Stimulated activated naive B cell treated with anti-CD40 and anti-IgM and Interleukin-4, amounts not matched to agents 10 μg/mL and 1 μg/mL and 100 μg/mL, for 72 hours (primary cell): ENCODE measurements around the gene NOL6.
A peak's percentile ranks its signal among the peaks of the same experiment; 100 is the strongest.

Source experiments
- ATAC-seq, 2 donors: fragments of 150-1000 bp; cut with Tn5 transposase; replicated peaks; 2 replicates each; pipeline ENCODE4 v1.10.0; 2021; ENCODE audit warnings: moderate library complexity in 1 of 2
- DNase-seq: peaks from one replicate; pipeline ENCODE4 v3.0.0; 2021
- H3K27ac Mint-ChIP-seq: one replicate; pipeline ENCODE4 v1.8.0; 2022; ENCODE audit warnings: mild to moderate bottlenecking, mixed read lengths
- H3K27me3 Mint-ChIP-seq, 2 donors: one replicate each; pipeline ENCODE4 v1.8.0; 2022; ENCODE audit warnings: mixed read lengths in 2 of 2
- H3K36me3 Mint-ChIP-seq, 2 donors: one replicate each; pipeline ENCODE4 v1.8.0; 2022; ENCODE audit warnings: mixed read lengths in 2 of 2, mild to moderate bottlenecking in 1 of 2
- H3K4me1 Mint-ChIP-seq, 2 donors: one replicate each; pipeline ENCODE4 v1.8.0; 2022; ENCODE audit warnings: mixed read lengths in 2 of 2, mild to moderate bottlenecking in 1 of 2
- H3K4me3 Mint-ChIP-seq, 2 donors: one replicate each; pipeline ENCODE4 v1.8.0; 2022; ENCODE audit warnings: mild to moderate bottlenecking in 2 of 2, mixed read lengths in 2 of 2, moderate library complexity in 1 of 2
- H3K9me3 Mint-ChIP-seq, 2 donors: one replicate each; pipeline ENCODE4 v1.8.0; 2022; ENCODE audit warnings: mixed read lengths in 2 of 2, mild to moderate bottlenecking in 1 of 2

Gene NOL6

GRCh38 chr9:33419708-33420303 lies 53.9 kb downstream of the NOL6 start:
- no peak overlapping the region for H3K4me3 Mint-ChIP-seq
- ATAC-seq = no peak
- peaks cover 27 to 28% of the 10 kb centered on the region in 2 donors for H3K27me3 Mint-ChIP-seq
- H3K36me3 Mint-ChIP-seq = no peaks in the 10 kb centered on the region
- H3K9me3 Mint-ChIP-seq = no peaks in the 10 kb centered on the region
- DNase-seq = no peak
- no peak overlapping the region for H3K27ac Mint-ChIP-seq
- H3K4me1 Mint-ChIP-seq = peaks cover 4 to 6% of the 10 kb centered on the region in 2 donors

- H3K9me3 Mint-ChIP-seq = no peaks in the 10 kb centered on the region
- H3K4me1 Mint-ChIP-seq = peaks cover 4 to 6% of the 10 kb centered on the region in 2 donors
- no peak overlapping the region for H3K4me3 Mint-ChIP-seq
- peaks cover 27 to 28% of the 10 kb centered on the region in 2 donors for H3K27me3 Mint-ChIP-seq
- no peaks in the 10 kb centered on the region for H3K36me3 Mint-ChIP-seq
- DNase-seq = no peak
- H3K27ac Mint-ChIP-seq = no peak overlapping the region
- ATAC-seq = no peak
These were observed 55.6 kb downstream of the NOL6 start for GRCh38 chr9:33418090-33418489.

- peaks cover 4 to 6% of the 10 kb centered on the region in 2 donors for H3K4me1 Mint-ChIP-seq
- no peaks in the 10 kb centered on the region for H3K36me3 Mint-ChIP-seq
- DNase-seq (no peak), ATAC-seq (no peak)
- H3K4me3 Mint-ChIP-seq = no peak overlapping the region
- peaks cover 27 to 28% of the 10 kb centered on the region in 2 donors for H3K27me3 Mint-ChIP-seq
- no peak overlapping the region for H3K27ac Mint-ChIP-seq
- no peaks in the 10 kb centered on the region for H3K9me3 Mint-ChIP-seq
These were observed 56.7 kb downstream of the NOL6 start for GRCh38 chr9:33416996-33417395.

- Mint-ChIP-seq H3K4me3 (no peak overlapping the region), H3K36me3 (no peaks in the 10 kb centered on the region), H3K27me3 (peaks cover 28 to 32% of the 10 kb centered on the region in 2 donors), H3K9me3 (no peaks in the 10 kb centered on the region), H3K27ac (no peak overlapping the region), H3K4me1 (peaks cover 4 to 6% of the 10 kb centered on the region in 2 donors)
- ATAC-seq = peak; percentile 74 to 86
- peak; percentile 13 for DNase-seq
These were observed 58.2 kb downstream of the NOL6 start for GRCh38 chr9:33415501-33416038.

- no peaks in the 10 kb centered on the region for H3K9me3 Mint-ChIP-seq
- ATAC-seq = no peak
- H3K27ac Mint-ChIP-seq = no peak overlapping the region
- no peaks in the 10 kb centered on the region for H3K36me3 Mint-ChIP-seq
- peaks cover 26 to 28% of the 10 kb centered on the region in 2 donors for H3K27me3 Mint-ChIP-seq
- H3K4me1 Mint-ChIP-seq = peaks cover 4 to 6% of the 10 kb centered on the region in 2 donors
- DNase-seq = no peak
- H3K4me3 Mint-ChIP-seq = no peak overlapping the region
These were observed 58.7 kb downstream of the NOL6 start for GRCh38 chr9:33414889-33415500.

GRCh38 chr9:33414268-33414667 lies 59.5 kb downstream of the NOL6 start:
- H3K36me3 Mint-ChIP-seq = no peaks in the 10 kb centered on the region
- H3K27ac Mint-ChIP-seq = no peak overlapping the region
- ATAC-seq (no peak), DNase-seq (no peak)
- H3K9me3 Mint-ChIP-seq = no peaks in the 10 kb centered on the region
- peaks cover 23 to 26% of the 10 kb centered on the region in 2 donors for H3K27me3 Mint-ChIP-seq
- H3K4me3 Mint-ChIP-seq = no peak overlapping the region
- peaks cover 4 to 6% of the 10 kb centered on the region in 2 donors for H3K4me1 Mint-ChIP-seq
